HG03457 (cell line): ENCODE data around the gene LGR6.

ENCODE experiments used
- ATAC-seq: cut with Tn5 transposase; IDR thresholded peaks from one replicate; pipeline ENCODE4 v1.9.1; 2021; ENCODE audit warnings: moderate number of reproducible peaks; ENCODE audit not compliant: unreplicated experiment

The LGR6 gene

DNA sequence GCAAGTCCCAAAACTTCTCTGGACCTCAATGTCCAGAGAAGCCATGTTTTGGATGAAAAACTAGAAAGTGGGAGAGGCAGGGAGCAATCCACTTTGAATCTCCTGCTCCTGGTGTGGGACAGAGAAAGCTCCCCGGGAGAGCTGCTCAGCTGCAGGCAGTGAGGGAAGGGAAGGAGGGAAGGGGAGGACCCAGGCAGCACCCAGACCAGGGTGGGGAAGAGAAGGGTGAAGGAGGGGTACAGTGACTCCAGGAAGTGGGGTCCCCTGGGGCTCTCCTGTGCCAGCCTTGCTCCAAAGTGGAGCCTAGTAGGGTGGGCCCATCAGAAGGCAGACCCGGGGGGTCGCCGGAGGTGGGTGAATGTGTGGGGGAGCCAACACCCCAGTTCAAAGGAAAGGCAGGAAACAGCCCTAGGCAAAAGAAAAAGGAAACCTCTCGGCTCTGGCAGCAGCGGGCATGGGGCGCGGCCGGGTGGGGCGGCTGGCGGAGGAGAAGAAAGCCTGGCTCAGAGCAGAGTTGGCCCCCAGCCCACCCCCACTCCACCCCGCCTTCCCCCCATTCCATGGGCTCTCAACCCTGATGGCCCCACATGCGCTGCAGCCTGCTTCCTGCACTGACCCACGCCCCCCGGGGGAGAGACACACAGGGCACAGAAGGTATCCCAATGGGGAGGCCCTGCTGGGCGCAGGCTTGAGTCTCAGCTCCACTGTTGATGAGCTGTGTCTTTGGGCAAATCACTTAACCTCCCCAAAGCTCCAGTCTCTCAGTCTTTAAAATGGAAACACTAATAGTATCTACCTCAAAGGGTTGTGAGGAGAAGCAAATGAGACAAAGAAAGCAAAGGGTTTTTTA lies 5.7 kb downstream of the LGR6 start:
- ATAC-seq = no peak

DNA sequence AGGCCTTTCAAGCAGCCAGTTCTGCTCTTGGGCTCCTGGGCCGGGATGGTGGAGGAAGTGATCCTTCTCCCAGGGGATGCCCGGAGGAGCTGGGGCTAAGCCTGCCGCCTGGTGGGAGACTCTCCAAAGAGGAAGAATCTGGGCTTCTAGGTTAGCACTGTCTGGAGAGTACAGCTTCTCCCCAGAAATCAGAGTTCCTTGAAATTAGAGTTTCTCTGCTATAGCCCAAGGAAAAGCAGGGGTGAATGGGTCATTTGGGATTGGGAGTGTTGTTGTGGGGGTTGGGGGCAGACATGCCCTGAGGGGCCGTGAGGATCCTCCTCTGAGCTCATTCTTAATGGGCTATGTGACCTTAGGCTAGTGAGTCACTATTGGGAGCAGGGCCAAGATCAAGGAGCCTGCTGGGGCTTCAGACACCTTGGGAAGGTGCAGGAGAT lies 6.5 kb downstream of the LGR6 start:
- no peak for ATAC-seq

DNA sequence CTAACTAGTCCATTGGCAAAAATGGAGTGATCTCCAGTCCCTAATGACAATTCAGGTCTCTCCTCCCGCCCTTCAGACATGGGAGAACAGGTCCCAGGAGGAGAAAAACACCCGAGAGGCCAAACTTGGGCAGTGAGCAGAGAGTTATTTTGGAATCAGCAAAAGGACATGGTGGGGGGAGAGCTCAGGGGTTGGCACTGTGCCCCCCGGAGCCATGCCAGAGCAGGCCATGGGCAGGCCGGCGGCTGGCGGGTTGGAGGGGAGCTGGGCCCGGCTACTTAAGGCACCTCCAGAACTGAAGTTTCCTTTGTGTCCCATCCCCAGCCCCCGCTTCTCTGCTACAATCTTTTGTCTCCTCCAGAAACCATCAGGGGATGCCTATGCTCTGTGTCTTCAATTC lies 7.1 kb downstream of the LGR6 start:
- no peak for ATAC-seq

DNA sequence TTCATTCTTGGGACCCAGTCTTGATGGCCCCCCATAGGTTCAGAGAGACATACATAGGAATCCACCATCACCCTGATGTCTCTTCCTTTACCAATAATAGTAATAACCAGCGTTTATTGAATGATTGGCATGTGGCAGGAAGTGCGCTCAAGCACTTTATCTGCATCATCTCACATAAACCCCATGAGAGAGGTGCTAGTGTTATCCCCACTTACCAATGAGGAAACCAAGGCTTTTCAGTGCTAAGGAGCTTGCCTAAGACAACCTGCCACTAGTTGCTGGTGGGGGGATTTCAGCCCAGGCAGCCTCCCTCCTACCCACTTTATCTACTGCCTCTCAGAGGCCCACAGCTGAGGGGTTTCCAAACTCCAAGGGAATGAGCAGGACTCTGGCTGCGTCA lies 7.7 kb downstream of the LGR6 start:
- no peak for ATAC-seq

DNA sequence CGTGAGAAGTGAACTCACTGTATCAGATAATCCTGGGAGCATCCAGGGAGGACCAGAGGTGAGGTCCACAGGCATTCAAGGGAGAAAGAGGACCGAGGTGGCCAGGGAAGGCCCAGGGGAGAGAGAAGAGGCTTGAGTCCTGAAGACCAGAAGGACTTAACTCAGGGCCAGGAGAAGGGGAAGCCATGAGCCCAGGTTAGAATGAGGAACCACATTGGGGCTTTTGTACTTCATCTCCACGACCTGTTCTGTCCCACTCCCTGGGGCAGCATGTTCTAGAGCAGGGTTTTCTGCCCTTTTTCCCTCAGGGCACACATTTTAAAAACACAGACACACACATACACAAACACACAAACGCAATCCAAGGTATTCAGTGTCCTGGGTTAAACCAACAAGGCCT lies 8.4 kb downstream of the LGR6 start:
- ATAC-seq = no peak

DNA sequence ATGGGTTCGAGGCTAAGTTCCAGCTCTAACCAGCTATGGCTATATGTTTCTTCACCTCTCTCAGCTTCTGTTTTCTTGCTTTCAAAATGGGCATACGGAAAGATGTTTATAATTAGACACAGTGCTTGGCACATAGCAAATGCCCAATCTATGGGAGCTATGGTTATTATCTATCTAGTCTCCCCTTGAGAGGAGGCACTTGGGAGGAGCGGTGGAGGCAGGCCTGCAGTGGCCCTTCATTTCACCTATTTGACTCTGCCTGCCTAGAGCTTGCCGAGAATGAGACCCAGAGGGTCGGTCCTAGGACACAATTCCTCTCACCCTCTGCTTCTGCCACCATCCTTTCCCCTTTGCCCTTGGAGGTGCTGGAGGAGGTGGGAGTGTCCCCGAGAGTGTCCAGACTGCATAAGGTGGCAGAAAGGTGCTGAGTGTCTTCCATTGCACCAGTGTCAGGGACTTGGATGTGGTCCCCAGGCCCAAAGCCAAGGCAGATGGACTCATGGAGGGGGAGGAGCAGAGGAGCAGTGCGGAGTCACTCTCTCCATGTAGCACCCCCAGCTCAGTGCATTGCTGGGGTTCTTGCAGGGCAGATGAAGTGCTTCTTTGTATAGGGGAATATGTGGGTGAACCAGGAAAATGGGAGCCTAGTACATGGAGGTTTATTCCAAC lies 9.0 kb downstream of the LGR6 start:
- ATAC-seq = no peak

DNA sequence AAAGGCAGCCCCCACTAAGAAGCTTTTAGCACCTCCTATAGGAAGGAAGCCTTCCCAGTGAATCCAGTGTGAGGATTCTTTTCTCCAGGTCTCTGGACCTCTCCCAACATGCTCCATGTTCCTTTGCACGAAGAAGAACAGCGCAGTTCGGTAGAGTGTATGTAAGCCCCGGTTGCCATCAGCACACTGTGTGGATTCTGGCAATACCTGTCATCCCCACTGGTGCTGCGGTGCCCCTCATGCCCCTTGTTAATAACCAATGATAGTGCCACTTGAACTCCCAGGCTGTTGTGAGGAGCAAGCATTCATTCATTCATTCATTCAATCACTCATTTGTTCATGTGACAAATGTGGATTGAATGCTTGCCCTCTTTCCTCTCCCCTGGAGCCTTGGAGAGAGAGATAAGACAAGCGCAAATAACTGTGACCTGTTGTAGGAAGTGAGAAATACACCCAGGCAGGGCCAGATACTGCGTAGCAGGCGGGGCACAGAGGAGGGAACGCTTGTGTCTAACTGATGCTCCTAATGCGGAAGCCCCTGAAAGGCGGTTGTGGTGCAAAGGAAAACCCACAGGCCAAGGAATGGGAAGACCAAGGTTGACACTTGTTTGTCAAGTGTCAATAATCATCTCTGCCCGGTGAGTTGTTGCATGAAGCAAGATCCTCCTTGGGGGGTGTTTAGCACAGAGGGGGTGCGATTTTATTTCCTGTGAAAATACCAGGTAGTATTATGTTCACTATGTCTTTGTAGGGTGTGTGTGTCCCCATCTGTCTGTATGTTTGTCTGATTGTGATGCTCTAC lies 9.8 kb downstream of the LGR6 start:
- ATAC-seq = no peak

DNA sequence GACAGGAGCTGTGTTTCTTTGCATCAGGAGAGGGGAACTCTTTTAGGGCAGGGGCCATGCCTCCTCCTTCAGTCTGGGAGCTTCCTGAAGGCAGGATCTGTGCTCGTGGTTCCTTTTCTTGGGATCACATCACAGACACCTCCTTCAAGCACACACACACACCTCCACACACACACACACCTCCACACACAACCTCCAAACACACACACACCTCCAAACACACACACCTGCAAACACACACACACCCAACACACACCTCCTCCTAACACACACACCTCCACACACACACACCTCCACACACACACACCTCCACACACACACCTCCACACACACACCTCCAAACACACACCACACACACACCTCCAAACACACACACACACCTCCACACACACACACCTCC lies 10.5 kb downstream of the LGR6 start:
- ATAC-seq = no peak

DNA sequence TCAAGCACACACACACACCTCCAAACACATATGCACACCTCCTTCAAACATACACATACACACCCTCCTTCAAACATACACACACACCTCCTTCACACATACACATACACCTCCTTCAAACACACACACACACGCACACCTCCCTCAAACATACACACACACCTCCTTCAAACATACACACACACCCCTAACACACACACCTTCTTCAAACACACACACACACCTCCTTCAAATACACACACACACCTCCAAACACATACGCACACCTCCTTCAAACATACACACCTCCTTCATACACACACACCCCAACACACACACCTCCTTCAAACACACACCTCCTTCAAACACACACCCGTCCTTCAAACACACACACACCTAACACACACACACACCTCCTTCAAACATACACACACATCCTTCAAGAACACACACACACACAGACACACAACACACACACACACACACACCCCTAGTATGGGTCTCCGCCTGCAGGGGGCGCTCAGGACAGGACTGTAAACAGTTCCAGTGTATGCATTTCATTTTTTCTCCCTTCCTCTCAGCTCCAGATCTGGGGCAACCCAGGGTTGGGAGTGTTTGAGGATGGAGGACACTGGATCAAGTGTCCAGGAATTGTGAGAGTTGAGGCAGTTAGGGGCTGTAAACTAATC lies 12.1 kb downstream of the LGR6 start:
- ATAC-seq = no peak

DNA sequence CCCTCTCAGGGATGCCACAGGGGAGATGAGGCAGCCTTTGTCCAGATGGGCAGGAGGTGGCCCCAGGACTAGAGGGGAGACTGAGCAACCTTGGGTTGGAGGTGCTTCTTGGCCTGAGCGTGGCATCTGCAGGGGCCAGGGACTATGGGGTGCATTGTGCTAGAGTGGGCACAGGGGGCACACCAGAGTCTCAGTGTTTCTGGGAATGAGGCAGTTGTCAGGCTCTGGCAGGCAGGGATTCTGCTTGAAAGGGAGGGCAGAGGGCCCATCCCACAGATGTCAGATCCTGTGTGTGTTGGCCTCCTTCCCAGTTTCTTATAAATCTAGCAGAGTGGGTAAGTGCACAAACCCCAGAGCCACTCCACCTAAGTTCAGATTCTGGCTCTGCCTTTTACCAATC lies 13.7 kb downstream of the LGR6 start:
- ATAC-seq = no peak

DNA sequence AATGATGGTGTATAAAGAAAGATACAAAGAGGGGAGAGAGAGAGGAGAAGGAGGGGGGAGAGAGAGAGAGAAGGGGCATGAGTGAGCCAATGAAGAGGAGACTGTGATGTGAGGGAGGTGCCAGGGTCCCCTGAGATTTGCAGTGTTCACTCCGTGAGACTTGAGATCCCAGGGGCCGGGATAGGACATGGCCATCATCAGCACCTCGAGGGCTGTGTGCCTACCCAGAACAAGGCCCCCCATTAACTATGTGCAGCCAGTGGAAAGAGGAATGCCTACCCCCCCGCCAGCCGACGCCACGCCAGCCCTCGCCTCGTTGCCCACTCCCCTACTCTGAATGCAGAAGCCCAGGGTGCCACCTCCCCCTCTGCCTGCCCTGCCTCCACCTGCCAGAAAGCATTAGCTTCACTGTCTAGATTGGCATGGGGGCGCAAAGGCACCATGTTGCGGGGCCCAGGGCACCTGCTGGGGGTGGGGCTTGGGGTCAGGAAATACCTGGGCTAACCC lies 14.8 kb downstream of the LGR6 start:
- ATAC-seq = no peak

DNA sequence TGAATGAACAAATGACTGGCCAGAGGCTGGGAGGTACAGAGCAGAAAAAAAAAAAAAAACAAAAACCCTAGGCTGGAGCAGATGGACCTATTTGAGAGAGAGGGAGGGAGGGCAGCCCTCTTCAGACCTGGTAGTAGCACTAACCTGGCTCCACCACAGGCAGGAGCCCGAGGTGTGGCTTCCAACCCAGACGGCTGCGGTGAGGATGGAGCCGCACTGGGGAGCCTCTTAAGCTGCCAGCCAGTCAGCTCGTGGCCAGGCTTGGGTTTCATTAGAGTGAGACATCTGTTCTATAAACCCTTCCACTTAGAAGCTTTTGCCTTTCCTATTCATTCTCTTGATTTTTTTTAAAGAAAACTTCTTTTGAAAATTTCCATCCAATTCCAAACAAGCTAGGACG lies 16.8 kb downstream of the LGR6 start:
- no peak for ATAC-seq

DNA sequence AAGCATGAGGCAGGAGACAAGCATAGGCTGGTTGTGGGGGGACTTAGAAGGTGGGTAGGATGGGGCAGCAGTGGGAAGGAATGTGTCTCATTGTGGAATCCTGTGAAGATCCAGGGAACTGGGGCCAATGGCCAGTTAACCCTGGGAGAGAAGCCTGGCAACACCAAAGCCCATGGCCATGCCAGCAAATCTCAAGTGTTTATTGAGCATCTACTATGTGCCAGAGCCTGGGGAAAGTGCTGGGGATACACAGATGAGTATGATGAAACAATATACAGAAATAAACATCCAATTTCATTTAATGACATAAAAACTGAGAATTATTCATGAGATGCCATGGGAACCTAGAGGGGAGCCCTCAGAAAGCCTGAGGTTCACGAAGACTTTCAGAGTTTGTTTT lies 17.4 kb downstream of the LGR6 start:
- no peak for ATAC-seq

DNA sequence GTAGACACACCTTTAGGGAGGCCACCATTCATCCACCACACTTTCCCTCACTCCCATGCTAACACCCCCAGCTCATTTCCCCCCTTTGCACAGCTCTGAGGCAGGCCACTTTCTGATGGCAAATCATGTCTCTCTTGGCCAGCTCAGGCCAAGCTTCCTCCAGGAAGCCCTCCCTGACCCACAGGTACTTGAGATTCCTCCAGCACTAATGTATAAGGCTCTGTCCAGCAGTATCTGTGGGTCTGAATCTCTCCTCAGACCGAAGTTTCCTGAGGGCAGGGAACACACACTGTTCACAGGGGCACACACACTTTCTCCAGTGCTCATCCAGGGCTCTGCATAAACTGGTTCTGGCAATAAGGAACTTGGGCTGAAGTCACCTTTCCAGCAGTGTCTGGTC lies 19.2 kb downstream of the LGR6 start:
- no peak for ATAC-seq

DNA sequence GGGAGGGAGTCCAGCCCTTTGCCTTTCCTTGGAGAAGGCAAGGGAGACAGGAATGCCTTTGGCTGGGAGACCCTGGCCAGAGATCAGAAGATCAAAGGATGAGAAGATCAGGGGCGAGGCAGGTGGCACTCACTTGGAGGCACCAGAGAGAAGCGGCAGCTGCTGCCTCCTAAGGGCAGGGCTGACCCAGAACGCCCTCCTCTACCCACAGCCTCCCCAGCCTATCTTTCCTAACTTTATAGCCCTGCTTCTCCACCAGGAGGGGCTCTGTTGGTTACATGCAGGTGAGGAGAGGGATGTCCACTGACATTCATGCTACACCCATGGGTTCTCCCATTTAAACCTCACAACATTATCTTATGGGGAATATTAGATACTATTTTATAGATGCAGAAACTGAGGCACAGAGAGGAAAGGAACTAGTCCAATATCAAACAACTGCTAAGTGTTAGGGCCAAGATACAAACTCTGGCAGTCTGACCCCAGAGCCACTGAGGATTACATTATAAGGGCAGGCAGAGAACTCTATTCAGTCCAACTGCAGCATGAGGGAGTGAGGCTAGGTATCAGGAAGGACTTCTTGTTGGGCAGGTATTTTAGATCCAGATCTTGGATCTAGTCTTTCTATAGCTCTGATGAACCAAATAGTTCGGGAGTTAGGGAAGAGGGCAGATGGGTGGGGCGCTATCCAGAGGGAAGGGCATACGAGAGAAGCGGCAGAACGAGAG lies 19.9 kb downstream of the LGR6 start:
- ATAC-seq = no peak

DNA sequence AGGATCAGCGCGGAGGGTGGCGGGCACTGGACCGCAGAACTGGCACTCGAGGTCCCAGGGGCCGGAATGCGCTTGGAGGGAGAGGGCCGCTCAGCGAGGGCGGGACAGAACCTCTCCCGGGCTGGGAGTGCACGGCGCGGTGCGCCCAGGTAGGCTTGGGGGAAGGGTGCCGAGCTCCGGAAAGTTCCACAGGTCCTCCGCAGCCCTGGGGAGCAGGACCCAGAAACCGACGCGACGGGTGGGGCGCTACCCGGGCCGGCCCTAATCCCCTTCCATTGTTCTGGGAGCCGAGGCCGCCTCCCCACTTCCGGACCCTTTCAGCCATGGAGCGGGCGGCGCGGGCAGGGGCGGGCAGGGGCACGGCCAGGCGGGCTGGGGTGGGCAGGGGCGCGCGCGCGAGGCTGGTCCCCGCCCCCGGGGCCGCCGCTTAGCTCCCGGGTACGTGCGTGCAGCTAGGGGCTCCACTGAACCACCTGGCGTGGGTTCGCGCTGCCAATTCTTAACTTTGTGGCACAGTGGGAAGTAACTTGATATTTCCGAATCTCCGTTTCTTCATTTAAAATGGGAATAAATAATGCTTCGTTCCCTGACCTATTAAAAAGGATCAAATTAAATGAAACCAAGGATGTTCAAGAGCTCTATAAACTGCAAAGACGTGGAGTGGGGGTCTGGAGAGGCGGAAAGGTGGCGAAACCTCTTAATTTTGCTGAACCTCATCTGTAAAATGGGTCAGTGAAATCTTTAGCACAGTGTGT lies 20.7 kb downstream of the LGR6 start:
- no peak for ATAC-seq

DNA sequence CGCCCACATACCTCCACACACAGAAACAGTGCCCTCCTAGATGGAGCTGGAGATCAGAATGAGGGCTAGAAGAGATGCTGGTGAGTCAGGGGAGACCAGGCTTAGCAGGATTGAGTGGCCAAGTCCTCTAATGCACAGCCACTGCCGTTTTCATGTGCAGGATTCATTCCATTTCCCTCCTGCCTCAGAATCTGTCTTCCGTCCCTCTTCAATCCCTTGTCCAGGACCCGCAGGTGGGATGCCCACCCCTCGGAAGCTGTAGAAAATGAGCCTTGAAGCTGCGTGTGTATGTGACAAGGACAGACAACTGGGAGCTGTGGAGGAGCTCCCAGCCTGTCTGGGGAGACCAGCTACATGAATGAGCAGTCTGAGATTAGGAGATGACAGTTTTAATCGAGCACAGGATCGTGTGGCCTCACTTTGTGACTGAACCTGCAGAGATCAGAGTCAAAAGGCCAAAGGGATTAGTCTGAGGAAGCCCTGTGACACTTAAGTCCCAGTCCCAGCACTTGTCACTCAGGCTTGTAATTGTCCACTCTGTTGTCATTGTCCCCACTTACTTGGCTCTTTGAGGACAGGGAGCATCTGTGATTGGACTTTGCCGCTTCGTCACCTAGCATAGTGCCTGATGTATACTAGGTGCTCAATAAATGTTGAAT lies 22.0 kb downstream of the LGR6 start:
- ATAC-seq = no peak

DNA sequence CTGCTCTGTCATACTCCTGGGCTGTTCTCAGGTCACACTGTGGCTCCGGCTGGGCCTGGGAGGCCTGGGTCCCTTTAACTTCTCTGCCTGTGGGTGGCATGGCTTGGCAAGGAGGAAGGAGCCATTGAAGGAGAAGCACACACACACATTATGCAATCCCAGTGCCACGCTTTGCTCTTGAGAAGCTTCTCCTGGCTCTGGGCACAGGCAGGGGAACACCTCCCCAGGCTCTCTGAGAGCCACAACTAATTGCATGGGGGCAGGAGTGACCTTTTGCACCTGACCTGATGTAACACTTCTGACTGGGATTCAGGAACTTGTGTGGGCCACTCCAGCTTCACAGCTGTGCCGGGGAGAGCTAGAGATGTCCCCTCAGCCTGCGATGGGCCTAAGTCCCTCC lies 23.1 kb downstream of the LGR6 start:
- no peak for ATAC-seq

DNA sequence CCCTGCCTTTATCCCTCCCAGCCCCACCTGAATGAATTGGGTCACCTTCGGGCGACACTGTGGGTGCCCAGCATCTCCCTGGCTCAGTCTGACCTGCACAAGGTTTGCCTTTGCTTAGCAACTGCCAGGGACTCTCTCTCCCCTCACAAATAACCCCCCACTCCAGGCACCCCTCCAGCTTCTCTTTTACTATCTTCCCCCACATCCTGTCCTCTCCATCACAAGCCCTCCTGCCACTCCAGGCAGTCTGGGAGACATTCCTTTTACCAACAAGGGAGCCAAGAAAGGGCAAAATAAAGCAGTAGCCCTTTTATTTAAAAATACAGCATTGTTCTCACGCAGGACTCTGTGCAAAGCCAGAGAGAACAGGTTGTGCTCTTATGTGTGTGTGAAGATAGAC lies 23.9 kb downstream of the LGR6 start:
- ATAC-seq = no peak
